Measurements from ENCODE around the gene DTNB.

The DTNB gene

GRCh38 chr2:25341753-25342371 lies 331.5 kb downstream of the DTNB start, which contains the start of gene DNMT3A:
DNMT3A (minus strand) TSS chr2:25341925; CDS start chr2:25313984, 27,941 bp downstream.
- H3K4me3 ChIP-seq (ENCODE audit: low read length) = peak within 1 kb of the TSS; percentile 94
- no peak for TF ChIP-seq ZNF274 (IDR thresholded peaks at IDR 0.05; ENCODE audit: low read depth, low read length)

GRCh38 chr2:25341011-25341727 lies 332.2 kb downstream of the DTNB start:
- H3K4me3 ChIP-seq (ENCODE audit: low read length) = peak overlapping the region; percentile 94
- no peak for TF ChIP-seq ZNF274 (IDR thresholded peaks at IDR 0.05; ENCODE audit: low read depth, low read length)

- peak overlapping the region; percentile 68 for H3K4me3 ChIP-seq (ENCODE audit: low read length)
- no peak for TF ChIP-seq ZNF274 (IDR thresholded peaks at IDR 0.05; ENCODE audit: low read depth, low read length)
Measured at GRCh38 chr2:25340181-25340921, 333.0 kb downstream of the DTNB start.

- TF ChIP-seq ZNF274 (IDR thresholded peaks at IDR 0.05; ENCODE audit: low read depth, low read length) = no peak
- no peak overlapping the region; the same call in 1 of the 2 replicates for H3K4me3 ChIP-seq (ENCODE audit: low read length)
Measured at GRCh38 chr2:25339791-25340180, 333.6 kb downstream of the DTNB start.

GRCh38 chr2:25339211-25339674 lies 334.1 kb downstream of the DTNB start:
- no peak for TF ChIP-seq ZNF274 (IDR thresholded peaks at IDR 0.05; ENCODE audit: low read depth, low read length)
- no peak overlapping the region for H3K4me3 ChIP-seq (ENCODE audit: low read length)

- no peak overlapping the region for H3K4me3 ChIP-seq (ENCODE audit: low read length)
- TF ChIP-seq ZNF274 (IDR thresholded peaks at IDR 0.05; ENCODE audit: low read depth, low read length) = no peak
Measured at GRCh38 chr2:25338401-25338800, 335.0 kb downstream of the DTNB start.

GRCh38 chr2:25337891-25338290 lies 335.5 kb downstream of the DTNB start:
- no peak for TF ChIP-seq ZNF274 (IDR thresholded peaks at IDR 0.05; ENCODE audit: low read depth, low read length)

GRCh38 chr2:25337276-25337675 lies 336.1 kb downstream of the DTNB start:
- no peak overlapping the region for H3K4me3 ChIP-seq (ENCODE audit: low read length)
- no peak for TF ChIP-seq ZNF274 (IDR thresholded peaks at IDR 0.05; ENCODE audit: low read depth, low read length)

More at GRCh38 chr2:25337891-25338290, 335.5 kb downstream of the DTNB start:
- no peak overlapping the region for H3K4me3 ChIP-seq (ENCODE audit: low read length)

GRCh38 chr2:25336383-25336841 lies 337.0 kb downstream of the DTNB start:
- no peak overlapping the region for H3K4me3 ChIP-seq (ENCODE audit: low read length)
- no peak for TF ChIP-seq ZNF274 (IDR thresholded peaks at IDR 0.05; ENCODE audit: low read depth, low read length)

- no peak for TF ChIP-seq ZNF274 (IDR thresholded peaks at IDR 0.05; ENCODE audit: low read depth, low read length)
- H3K4me3 ChIP-seq (ENCODE audit: low read length) = no peak overlapping the region
Measured at GRCh38 chr2:25335971-25336370, 337.4 kb downstream of the DTNB start.

GRCh38 chr2:25335204-25335603 lies 338.2 kb downstream of the DTNB start:
- TF ChIP-seq ZNF274 (IDR thresholded peaks at IDR 0.05; ENCODE audit: low read depth, low read length) = no peak
- no peak overlapping the region for H3K4me3 ChIP-seq (ENCODE audit: low read length)

GRCh38 chr2:25334482-25334881 lies 338.9 kb downstream of the DTNB start:
- H3K4me3 ChIP-seq (ENCODE audit: low read length) = no peak overlapping the region
- no peak for TF ChIP-seq ZNF274 (IDR thresholded peaks at IDR 0.05; ENCODE audit: low read depth, low read length)

- H3K4me3 ChIP-seq (ENCODE audit: low read length) = no peak overlapping the region
- no peak for TF ChIP-seq ZNF274 (IDR thresholded peaks at IDR 0.05; ENCODE audit: low read depth, low read length)
Measured at GRCh38 chr2:25333981-25334380, 339.4 kb downstream of the DTNB start.

- H3K4me3 ChIP-seq (ENCODE audit: low read length) = no peak overlapping the region
- no peak for TF ChIP-seq ZNF274 (IDR thresholded peaks at IDR 0.05; ENCODE audit: low read depth, low read length)
Measured at GRCh38 chr2:25332571-25332970, 340.8 kb downstream of the DTNB start.
